NCI-H2107 treated with DMSO at 0.1 percent for 48 hours (cell line): Measurements from ENCODE around the gene GSK3B.
"Not testable (repeated sequence)": the region's sequence is repeated elsewhere in the genome, so short reads cannot be mapped to it uniquely, and the experiment has no call there.

Experiments
- DNase-seq: peaks from one replicate; lab custom pipeline; 2025; ENCODE audit not compliant: unreplicated experiment; lab: John Stamatoyannopoulos, UW

GSK3B gene

DNA sequence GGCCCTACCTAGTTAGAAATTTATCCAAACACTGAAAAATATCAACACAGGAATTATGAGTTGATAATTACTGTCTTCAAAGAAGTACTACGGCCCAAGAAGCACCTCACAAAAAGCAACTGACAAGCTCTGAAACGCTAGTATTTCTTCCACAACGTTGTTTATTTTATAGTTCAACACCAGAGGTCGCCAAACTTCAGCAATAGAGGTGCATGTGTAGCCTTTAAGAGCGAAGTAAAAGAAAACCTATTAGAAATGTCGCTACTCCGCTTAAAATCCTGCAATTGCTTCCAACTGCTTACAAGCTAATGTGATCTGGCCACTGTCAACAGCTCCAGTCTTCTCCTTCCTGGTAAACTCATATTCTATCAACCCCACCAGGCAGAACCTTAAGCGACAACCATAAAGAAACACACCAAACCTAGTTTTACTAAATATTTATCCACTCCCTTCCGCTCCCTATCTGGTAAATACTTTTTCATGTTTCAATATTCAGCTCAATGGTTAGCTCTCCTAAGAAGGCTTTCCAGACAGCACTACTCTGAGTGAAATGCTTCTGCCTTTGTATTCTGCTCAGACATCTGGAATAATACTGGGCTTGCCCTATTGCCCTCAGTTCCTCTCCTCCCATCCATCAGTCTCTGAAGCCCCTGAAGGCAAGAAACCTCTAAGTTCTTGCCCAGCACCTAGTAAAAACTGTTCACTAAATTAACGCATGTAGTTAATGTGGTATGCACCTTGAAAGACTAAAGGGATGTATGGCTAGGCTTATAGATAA, 202.1 kb downstream of the GSK3B start:
- peak; percentile 80 for DNase-seq

- DNase-seq = not testable (repeated sequence)
Observed at GRCh38 chr3:119888681-119889080, 205.6 kb downstream of the GSK3B start.

GRCh38 chr3:119885746-119886530, 208.3 kb downstream of the GSK3B start:
- DNase-seq = no peak

DNA sequence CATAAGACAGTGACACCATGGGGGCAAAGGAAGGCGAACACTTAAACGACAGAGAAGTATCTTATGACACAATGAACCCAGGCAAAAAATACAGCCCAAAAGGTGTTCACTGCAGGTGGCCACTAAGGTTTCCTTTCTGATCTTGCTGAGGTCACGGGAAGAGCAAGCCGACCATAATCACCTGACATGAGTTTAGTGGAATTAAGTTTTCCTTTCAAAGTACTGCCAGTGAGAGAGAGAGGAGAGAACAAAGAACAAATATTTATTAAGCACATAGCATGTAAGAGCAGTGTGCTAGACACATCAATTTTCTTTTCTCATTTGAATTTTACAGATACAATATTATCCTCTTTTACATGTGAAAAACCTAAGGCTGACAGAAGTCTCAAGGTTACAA, 210.1 kb downstream of the GSK3B start:
- DNase-seq = no peak

- DNase-seq = no peak
Observed at GRCh38 chr3:119883461-119884160, 210.6 kb downstream of the GSK3B start.

GRCh38 chr3:119880966-119881365, 213.3 kb downstream of the GSK3B start:
- DNase-seq = no peak

DNA sequence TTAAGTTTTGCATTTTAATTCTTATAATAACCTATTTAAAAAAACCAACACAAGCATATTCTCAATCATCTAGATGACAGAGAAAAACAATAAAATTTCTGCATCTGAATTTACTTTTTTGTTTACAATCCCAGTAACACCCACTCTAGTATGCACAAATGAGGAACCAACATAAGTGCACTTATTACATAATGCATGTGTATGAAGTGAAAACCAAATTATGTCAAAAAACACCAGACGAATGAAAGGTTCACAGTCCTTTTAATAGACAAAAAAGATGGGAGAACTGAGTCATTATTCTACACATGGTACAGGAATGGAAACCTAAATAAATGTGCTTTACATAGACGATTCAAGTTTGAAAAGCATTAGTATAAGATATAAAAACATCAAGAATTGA, 220.6 kb downstream of the GSK3B start:
- DNase-seq = no peak

- DNase-seq = no peak
Observed at GRCh38 chr3:119872773-119873172, 221.5 kb downstream of the GSK3B start.

GRCh38 chr3:119871571-119871970, 222.7 kb downstream of the GSK3B start:
- DNase-seq = no peak

- DNase-seq = no peak
Observed at GRCh38 chr3:119870512-119870911, 223.7 kb downstream of the GSK3B start.

DNA sequence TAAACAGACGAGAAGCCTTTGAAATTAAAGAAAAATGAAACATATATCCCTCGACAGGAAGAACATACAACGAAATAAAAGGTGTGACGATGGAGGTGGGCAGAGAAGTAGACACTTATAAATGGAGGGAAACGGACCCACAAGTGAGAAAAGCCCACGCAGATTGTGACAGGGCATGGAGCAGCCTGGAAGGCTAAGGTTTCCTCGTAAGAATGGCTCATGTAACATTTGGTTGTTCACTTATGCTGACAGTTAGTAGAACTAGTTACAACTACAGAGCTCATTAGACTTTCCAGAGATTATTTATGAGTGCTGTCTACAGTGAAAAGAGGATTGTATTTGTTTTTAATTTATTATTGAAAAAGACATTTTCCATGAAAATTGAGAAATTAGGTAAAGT, 229.8 kb downstream of the GSK3B start:
- DNase-seq = no peak

DNA sequence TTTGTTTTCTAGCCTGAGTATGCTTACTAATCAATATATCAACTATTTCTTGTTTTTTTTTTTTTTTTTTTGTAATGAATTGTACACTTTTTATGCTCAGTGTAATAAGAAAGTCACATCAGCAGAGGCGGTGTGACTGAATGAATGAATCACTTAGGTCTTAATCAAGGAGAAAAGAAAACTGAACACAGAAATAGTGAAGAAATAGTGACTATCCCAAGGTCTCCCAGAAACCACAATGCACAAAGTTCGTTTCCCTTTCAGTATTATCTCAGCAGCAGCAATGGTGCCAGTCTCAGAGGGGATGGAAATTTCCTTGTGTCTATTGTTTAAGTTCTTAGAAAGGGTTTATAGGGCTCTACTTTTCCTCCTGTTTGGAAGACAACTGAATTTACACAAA, 231.6 kb downstream of the GSK3B start:
- DNase-seq = no peak

DNA sequence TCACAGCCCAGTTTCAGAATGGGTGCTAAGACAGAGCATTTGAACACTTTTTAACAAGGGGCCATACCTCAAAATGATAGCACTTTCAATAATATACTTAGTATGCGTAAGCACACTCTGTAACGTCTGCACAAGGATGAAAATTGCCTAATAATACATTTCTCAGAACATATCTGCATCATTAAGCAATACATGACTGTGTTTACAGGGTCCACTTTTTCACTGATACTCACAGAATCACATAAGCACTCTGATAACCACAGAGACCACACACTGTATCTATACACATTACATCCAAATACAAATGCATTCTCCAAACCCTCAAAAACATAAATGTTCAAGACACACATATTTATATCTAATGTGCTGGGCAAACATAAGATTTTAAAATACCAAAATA, 232.6 kb downstream of the GSK3B start:
- no peak for DNase-seq

- DNase-seq = no peak
Observed at GRCh38 chr3:119859728-119860127, 234.5 kb downstream of the GSK3B start.

- DNase-seq = no peak
Observed at GRCh38 chr3:119858957-119859356, 235.3 kb downstream of the GSK3B start.

DNA sequence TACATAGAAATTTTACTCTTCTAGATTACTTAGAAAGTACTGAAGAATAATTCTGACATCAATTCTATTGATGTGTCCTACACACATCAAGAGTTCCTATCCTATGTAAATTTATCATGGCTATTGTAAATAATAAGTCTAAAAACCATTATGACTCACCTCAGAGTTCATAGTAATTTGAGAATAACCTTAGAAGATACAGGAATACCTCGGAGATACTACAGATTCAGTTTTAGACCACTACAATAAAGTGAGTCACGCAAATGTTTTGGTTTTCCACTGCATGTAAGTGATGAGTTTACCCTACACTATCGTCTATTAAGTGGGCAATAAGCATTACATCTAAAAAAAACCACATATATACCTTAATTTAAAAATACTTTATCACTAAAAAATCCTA, 237.6 kb downstream of the GSK3B start:
- no peak for DNase-seq

DNA sequence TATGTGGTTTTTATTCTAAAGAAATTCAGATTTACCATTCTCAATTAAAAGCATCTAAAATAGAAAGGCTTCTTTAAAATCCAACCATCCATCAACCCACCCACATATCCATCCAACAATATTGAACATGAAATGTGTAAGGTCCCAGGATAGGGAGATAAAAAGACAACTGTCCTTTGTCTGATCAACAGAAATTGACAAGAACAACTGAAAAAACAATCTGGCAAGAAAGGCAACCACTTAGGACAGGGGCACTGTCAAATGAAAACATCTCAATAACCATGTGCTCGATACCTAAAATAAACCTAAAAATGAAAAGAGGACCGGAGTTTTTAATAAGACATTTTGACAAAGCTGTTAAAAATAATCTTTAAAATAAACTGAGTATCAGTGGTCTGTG, 245.1 kb downstream of the GSK3B start:
- no peak for DNase-seq

GRCh38 chr3:119841808-119842471, 252.3 kb downstream of the GSK3B start:
- no peak for DNase-seq

DNA sequence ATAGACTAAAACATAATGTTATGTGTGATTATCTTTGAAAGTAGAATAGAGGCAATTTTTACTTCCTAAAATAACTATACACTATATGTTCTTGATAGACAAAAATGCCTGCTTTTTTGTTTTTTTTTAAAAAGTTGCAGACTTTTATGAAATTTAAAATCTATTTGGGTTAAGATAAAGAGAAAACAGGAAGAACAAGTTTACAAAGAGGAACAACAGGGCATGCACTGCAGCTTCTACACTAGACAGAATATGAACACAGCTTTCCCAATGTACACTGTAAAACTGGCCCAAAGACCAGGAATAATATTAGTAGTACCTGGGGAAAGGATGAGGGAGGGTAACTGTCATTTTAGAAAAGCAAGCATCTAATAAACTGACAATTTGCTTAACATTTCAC, 258.7 kb downstream of the GSK3B start:
- DNase-seq = no peak

DNA sequence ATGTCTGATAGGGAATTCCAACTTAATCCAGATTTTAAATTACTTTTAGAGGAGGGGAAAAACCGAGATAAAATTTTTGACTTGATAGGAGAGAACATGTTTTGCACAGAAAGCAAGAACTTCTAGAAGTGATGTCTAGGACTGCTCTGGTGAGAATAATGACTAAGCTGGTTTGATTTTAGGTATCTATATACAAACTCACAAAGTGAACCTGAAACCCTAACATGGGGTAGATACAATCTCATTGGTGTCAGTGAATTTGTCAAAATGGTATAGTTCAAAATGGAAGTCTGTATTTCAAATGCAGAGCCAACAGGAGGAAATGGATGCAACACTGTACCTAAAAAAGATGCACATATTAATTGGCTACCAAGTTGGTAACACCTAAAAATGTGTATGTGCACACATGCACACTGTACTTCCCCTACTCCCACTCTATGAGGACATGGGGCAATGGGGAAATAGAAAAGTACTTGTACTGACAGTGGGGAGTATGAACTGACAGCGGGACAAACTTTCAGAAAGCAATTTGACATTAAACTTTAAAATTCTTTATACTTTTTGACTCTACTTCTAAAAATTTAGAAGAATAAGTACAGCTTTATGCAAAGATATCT, 259.4 kb downstream of the GSK3B start:
- DNase-seq = no peak

- DNase-seq = no peak
Observed at GRCh38 chr3:119831941-119832371, 262.3 kb downstream of the GSK3B start.
